ENCODE data around the gene PNMA5. TPM values are rescaled to one million over a fixed set of nuclear protein-coding genes. Genes with fewer than 3 reads are reported as not detected.
"Not testable (repeated sequence)": the region's sequence is repeated elsewhere in the genome, so short reads cannot be mapped to it uniquely, and the experiment has no call there.

Gene PNMA5
- total RNA-seq, 1 experiment from 2014 or later: not detected

DNA sequence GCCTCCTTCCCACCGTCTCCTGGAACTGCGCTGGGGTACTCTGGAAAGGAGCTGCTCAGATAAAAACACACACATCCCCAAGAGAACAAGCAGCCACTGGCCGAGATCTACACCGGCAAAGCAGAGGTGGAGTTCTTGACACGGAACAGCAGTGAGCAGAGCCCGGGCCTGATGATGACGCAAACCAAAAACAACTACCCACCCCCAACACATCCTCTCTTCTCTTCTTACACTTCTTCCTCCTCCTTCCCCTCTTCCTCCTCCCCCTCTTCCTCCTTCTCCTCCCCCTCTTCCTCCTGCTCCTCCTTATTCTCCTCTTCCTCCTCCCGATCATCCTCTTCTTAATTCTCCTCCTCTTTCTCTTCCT lies 4.6 kb downstream of the PNMA5 start:
- no TSS peak for BruUV-seq (replicated peaks)
- intact Hi-C loops (cut with micrococcal nuclease; ENCODE audit: unreplicated experiment): no loop called here
- no peaks in the 10 kb centered on the region for H4K20me1 ChIP-seq (ENCODE audit: insufficient read depth)

GRCh38 chrX:152988536-152989291 lies 5.2 kb downstream of the PNMA5 start:
- Histone ChIP-seq H3K9me2 (ENCODE audit: insufficient read depth) (no peaks in the 10 kb centered on the region), H3K9me3 (ENCODE audit: insufficient read depth, low read depth) (no peaks in the 10 kb centered on the region), H3K27ac (no peak overlapping the region), H2AFZ (no peak overlapping the region), H3K4me2 (no peak overlapping the region), H3K79me2 (ENCODE audit: low read depth) (no peaks in the 10 kb centered on the region), H3K36me3 (ENCODE audit: low read depth) (no peaks in the 10 kb centered on the region), H3F3A (ENCODE audit: insufficient read depth, low read depth) (no peaks in the 10 kb centered on the region), H3K4me3 (no peak overlapping the region), H4K20me1 (ENCODE audit: insufficient read depth) (no peaks in the 10 kb centered on the region), H3K27me3 (ENCODE audit: insufficient read depth, low read depth) (peaks cover 32% of the 10 kb centered on the region), H3K4me1 (replicated peaks; ENCODE audit: insufficient read depth) (no peaks in the 10 kb centered on the region)
- TF ChIP-seq, protein P1, sequence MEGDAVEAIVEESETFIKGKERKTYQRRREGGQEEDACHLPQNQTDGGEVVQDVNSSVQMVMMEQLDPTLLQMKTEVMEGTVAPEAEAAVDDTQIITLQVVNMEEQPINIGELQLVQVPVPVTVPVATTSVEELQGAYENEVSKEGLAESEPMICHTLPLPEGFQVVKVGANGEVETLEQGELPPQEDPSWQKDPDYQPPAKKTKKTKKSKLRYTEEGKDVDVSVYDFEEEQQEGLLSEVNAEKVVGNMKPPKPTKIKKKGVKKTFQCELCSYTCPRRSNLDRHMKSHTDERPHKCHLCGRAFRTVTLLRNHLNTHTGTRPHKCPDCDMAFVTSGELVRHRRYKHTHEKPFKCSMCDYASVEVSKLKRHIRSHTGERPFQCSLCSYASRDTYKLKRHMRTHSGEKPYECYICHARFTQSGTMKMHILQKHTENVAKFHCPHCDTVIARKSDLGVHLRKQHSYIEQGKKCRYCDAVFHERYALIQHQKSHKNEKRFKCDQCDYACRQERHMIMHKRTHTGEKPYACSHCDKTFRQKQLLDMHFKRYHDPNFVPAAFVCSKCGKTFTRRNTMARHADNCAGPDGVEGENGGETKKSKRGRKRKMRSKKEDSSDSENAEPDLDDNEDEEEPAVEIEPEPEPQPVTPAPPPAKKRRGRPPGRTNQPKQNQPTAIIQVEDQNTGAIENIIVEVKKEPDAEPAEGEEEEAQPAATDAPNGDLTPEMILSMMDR (conservative IDR thresholded peaks at IDR 0.05): no peak
- no peak for TF ChIP-seq EZH2 (IDR thresholded peaks at IDR 0.05; ENCODE audit: low read depth)
- intact Hi-C loops (cut with micrococcal nuclease; ENCODE audit: unreplicated experiment): no loop called here
- ChIA-PET CTCF (no interaction called here), POLR2A (ENCODE audit: unreplicated experiment) (no interaction called here)
- no TSS peak for BruUV-seq (replicated peaks)
- no peak for DNase-seq

More for the DNA sequence above, 4.6 kb downstream of the PNMA5 start:
- DNase-seq: no peak
- TF ChIP-seq, protein P1 (conservative IDR thresholded peaks at IDR 0.05): no peak
- no peak for TF ChIP-seq EZH2 (IDR thresholded peaks at IDR 0.05; ENCODE audit: low read depth)
- no peak overlapping the region for H2AFZ ChIP-seq
- H3K27ac ChIP-seq: no peak overlapping the region
- H3K4me2 ChIP-seq: no peak overlapping the region
- POLR2A ChIA-PET (ENCODE audit: unreplicated experiment): no interaction called here
- H3K79me2 ChIP-seq (ENCODE audit: low read depth): no peaks in the 10 kb centered on the region
- peaks cover 32% of the 10 kb centered on the region for H3K27me3 ChIP-seq (ENCODE audit: insufficient read depth, low read depth)
- H3K4me3 ChIP-seq: no peak overlapping the region
- H3F3A ChIP-seq (ENCODE audit: insufficient read depth, low read depth): no peaks in the 10 kb centered on the region
- H3K4me1 ChIP-seq (replicated peaks; ENCODE audit: insufficient read depth): no peaks in the 10 kb centered on the region
- H3K9me3 ChIP-seq (ENCODE audit: insufficient read depth, low read depth): no peaks in the 10 kb centered on the region
- CTCF ChIA-PET: no interaction called here
- no peaks in the 10 kb centered on the region for H3K9me2 ChIP-seq (ENCODE audit: insufficient read depth)
- H3K36me3 ChIP-seq (ENCODE audit: low read depth): no peaks in the 10 kb centered on the region

- Histone ChIP-seq H3K4me2 (no peak overlapping the region), H2AFZ (no peak overlapping the region), H3K36me3 (ENCODE audit: low read depth) (no peaks in the 10 kb centered on the region), H3F3A (ENCODE audit: insufficient read depth, low read depth) (no peaks in the 10 kb centered on the region), H3K9me2 (ENCODE audit: insufficient read depth) (no peaks in the 10 kb centered on the region), H3K79me2 (ENCODE audit: low read depth) (no peaks in the 10 kb centered on the region), H3K9me3 (ENCODE audit: insufficient read depth, low read depth) (no peaks in the 10 kb centered on the region), H3K4me1 (replicated peaks; ENCODE audit: insufficient read depth) (no peaks in the 10 kb centered on the region), H3K4me3 (no peak overlapping the region), H3K27ac (no peak overlapping the region), H4K20me1 (ENCODE audit: insufficient read depth) (no peaks in the 10 kb centered on the region), H3K27me3 (ENCODE audit: insufficient read depth, low read depth) (peaks cover 32% of the 10 kb centered on the region)
- TF ChIP-seq EZH2 (IDR thresholded peaks at IDR 0.05; ENCODE audit: low read depth): no peak
- TF ChIP-seq, protein P1 (conservative IDR thresholded peaks at IDR 0.05): no peak
- intact Hi-C loops (cut with micrococcal nuclease; ENCODE audit: unreplicated experiment): no loop called here
- ChIA-PET POLR2A (ENCODE audit: unreplicated experiment) (no interaction called here), CTCF (no interaction called here)
- DNase-seq: no peak
- BruUV-seq (replicated peaks): no TSS peak
Observed at GRCh38 chrX:152987801-152988200, 6.1 kb downstream of the PNMA5 start.

GRCh38 chrX:152987156-152987555 lies 6.8 kb downstream of the PNMA5 start:
- POLR2A ChIA-PET (ENCODE audit: unreplicated experiment); H3K9me3 ChIP-seq (ENCODE audit: insufficient read depth, low read depth); H2AFZ ChIP-seq; H3K4me3 ChIP-seq; H3K4me2 ChIP-seq; CTCF ChIA-PET; BruUV-seq (replicated peaks); H3K9me2 ChIP-seq (ENCODE audit: insufficient read depth); H3K27ac ChIP-seq; H3F3A ChIP-seq (ENCODE audit: insufficient read depth, low read depth); H4K20me1 ChIP-seq (ENCODE audit: insufficient read depth); DNase-seq; intact Hi-C loops (cut with micrococcal nuclease; ENCODE audit: unreplicated experiment); H3K4me1 ChIP-seq (replicated peaks; ENCODE audit: insufficient read depth); H3K36me3 ChIP-seq (ENCODE audit: low read depth); H3K79me2 ChIP-seq (ENCODE audit: low read depth): not testable (repeated sequence)
- peaks cover 28% of the 10 kb centered on the region for H3K27me3 ChIP-seq (ENCODE audit: insufficient read depth, low read depth)

DNA sequence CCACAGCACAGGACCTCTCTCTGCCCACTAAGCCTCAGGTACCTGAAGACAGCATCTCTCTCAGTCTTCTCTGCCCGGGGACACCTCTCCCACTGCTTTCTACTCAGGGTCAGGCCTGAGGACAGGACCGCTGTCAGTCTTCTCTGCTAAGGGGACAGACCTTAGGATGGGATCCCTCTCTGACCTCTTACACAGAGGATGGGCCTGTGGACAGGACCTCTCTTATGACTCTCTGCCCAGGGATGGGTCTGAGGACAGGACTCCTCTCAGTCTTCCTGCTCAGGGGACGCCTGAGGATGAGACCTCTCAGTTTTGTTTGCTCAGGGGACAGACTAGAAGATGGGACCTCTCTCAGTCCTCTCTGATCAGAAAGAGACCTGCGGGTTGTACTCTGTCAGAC lies 8.5 kb downstream of the PNMA5 start:
- H3F3A ChIP-seq (ENCODE audit: insufficient read depth, low read depth); H4K20me1 ChIP-seq (ENCODE audit: insufficient read depth); H3K9me3 ChIP-seq (ENCODE audit: insufficient read depth, low read depth); H3K36me3 ChIP-seq (ENCODE audit: low read depth); H3K9me2 ChIP-seq (ENCODE audit: insufficient read depth); BruUV-seq (replicated peaks); intact Hi-C loops (cut with micrococcal nuclease; ENCODE audit: unreplicated experiment); H3K4me2 ChIP-seq; H3K79me2 ChIP-seq (ENCODE audit: low read depth); H3K27ac ChIP-seq; H3K4me3 ChIP-seq; H2AFZ ChIP-seq; POLR2A ChIA-PET (ENCODE audit: unreplicated experiment); CTCF ChIA-PET; DNase-seq; H3K4me1 ChIP-seq (replicated peaks; ENCODE audit: insufficient read depth): not testable (repeated sequence)
- H3K27me3 ChIP-seq (ENCODE audit: insufficient read depth, low read depth): peaks cover 17% of the 10 kb centered on the region
